H1 (cell line): Measurements from ENCODE around the gene C1orf210. TPM values are rescaled to one million over a fixed set of nuclear protein-coding genes. Genes with fewer than 3 reads are reported as not detected.

Source experiments
- CTCF ChIA-PET: fragments of 300-600 bp; sonication (Branson Sonifier 250); formaldehyde crosslinking; loops from one replicate; lab custom pipeline; 2021; ENCODE audit not compliant: partially characterized antibody; lab: Charles Lee
- POLR2A ChIA-PET: fragments of 300-600 bp; sonication (Branson Sonifier 250); formaldehyde crosslinking; loops from one replicate; lab custom pipeline; 2021; ENCODE audit warnings: inconsistent platforms; ENCODE audit not compliant: partially characterized antibody; lab: Charles Lee
- DNase-seq, 2 experiments: peaks; one replicate each; pipeline versions ENCODE4 v3.0.0 to v3.0.0-alpha.2; 2010 to 2022; ENCODE audit warnings: low spot score in 2 of 2, low read depth in 1 of 2, mixed read lengths in 1 of 2
- FAIRE-seq: peaks from 2 replicates; lab custom pipeline; 2011; peaks lifted over from hg19 to GRCh38; lab: Jason Lieb, UNC
- H2AFZ ChIP-seq: 2 replicates; pipeline ENCODE4 v1.8.1; 2012; ENCODE audit warnings: low read length, inconsistent platforms
- H2AK5ac ChIP-seq: 2 replicates; pipeline ENCODE4 v1.6.1; 2013; ENCODE audit warnings: low read depth, low read length
- H2BK120ac ChIP-seq: replicated peaks from 2 replicates; pipeline ENCODE3; 2013; ENCODE audit warnings: low read depth, low read length, inconsistent platforms
- H2BK12ac ChIP-seq: 2 replicates; pipeline ENCODE4 v1.6.1; 2013; ENCODE audit warnings: low read depth, low read length
- H2BK15ac ChIP-seq: 2 replicates; pipeline ENCODE4 v1.6.1; 2013; ENCODE audit warnings: low read length
- H2BK20ac ChIP-seq: 2 replicates; pipeline ENCODE4 v1.6.1; 2013; ENCODE audit warnings: low read length
- H2BK5ac ChIP-seq: 2 replicates; pipeline ENCODE4 v1.6.1; 2013; ENCODE audit warnings: low read depth, low read length
- H3K14ac ChIP-seq: 2 replicates; pipeline ENCODE4 v1.6.1; 2013; ENCODE audit warnings: inconsistent platforms; ENCODE audit not compliant: insufficient read length
- H3K18ac ChIP-seq: 2 replicates; pipeline ENCODE4 v1.6.1; 2013; ENCODE audit warnings: low read length; ENCODE audit errors: extremely low read depth
- H3K23ac ChIP-seq: 2 replicates; pipeline ENCODE4 v1.6.1; 2013; ENCODE audit warnings: inconsistent platforms; ENCODE audit not compliant: insufficient read length
- H3K23me2 ChIP-seq: 2 replicates; pipeline ENCODE4 v1.6.1; 2013; ENCODE audit warnings: low read depth, low read length
- H3K27ac ChIP-seq: 2 replicates; pipeline ENCODE4 v1.6.1; 2011; ENCODE audit warnings: low read depth, low read length, inconsistent platforms
- H3K27me3 ChIP-seq, 4 experiments: replicated peaks in 1 of 4; 1 replicate in 1 of 4; 2 replicates in 3 of 4; pipeline versions ENCODE4 v1.6.1 to v1.8.1; 2011 to 2013; ENCODE audit warnings: low read length in 3 of 4, mild to moderate bottlenecking in 3 of 4, inconsistent platforms in 2 of 4, mixed read lengths in 2 of 4, moderate library complexity in 1 of 4; ENCODE audit not compliant: control insufficient read depth in 3 of 4, insufficient read depth in 3 of 4; ENCODE audit errors: extremely low read depth in 1 of 4
- H3K36me3 ChIP-seq, 4 experiments: 2 replicates each; pipeline versions ENCODE4 v1.6.1 to v1.8.1; 2011 to 2013; ENCODE audit warnings: mild to moderate bottlenecking in 4 of 4, low read length in 3 of 4, moderate library complexity in 2 of 4, control low read depth in 1 of 4, inconsistent platforms in 1 of 4; ENCODE audit not compliant: insufficient read depth in 4 of 4, control insufficient read depth in 2 of 4
- H3K4ac ChIP-seq: replicated peaks from 2 replicates; pipeline ENCODE3; 2013; ENCODE audit warnings: low read length, low read depth, mixed read lengths, inconsistent platforms; ENCODE audit not compliant: insufficient read length
- H3K4me1 ChIP-seq, 4 experiments: replicated peaks in 1 of 4; 1 replicate in 1 of 4; 2 replicates in 3 of 4; pipeline versions ENCODE4 v1.6.1 to v1.8.1; 2011 to 2013; ENCODE audit warnings: low read length in 3 of 4, inconsistent platforms in 2 of 4, mixed read lengths in 1 of 4; ENCODE audit not compliant: insufficient read depth in 4 of 4, control insufficient read depth in 3 of 4
- H3K4me2 ChIP-seq, 2 experiments: 2 replicates each; pipeline versions ENCODE4 v1.6.1 to v1.8.1; 2011 to 2013; ENCODE audit warnings: low read depth in 2 of 2, low read length in 2 of 2, control low read depth in 1 of 2, inconsistent platforms in 1 of 2, mild to moderate bottlenecking in 1 of 2; ENCODE audit not compliant: insufficient read depth in 1 of 2
- H3K4me3 ChIP-seq, 4 experiments: fragments of 200-600, 300-600 bp in 1 of 4; sonication (generic), shearing (Covaris generic), sonication (Bioruptor Twin) in 1 of 4; 2 replicates each; pipeline versions ENCODE4 v1.5.1 to v1.8.1; 2011 to 2016; ENCODE audit warnings: low read length in 4 of 4, low read depth in 3 of 4, control low read depth in 2 of 4, inconsistent platforms in 2 of 4, mild to moderate bottlenecking in 2 of 4, mixed read lengths in 1 of 4, moderate library complexity in 1 of 4; ENCODE audit not compliant: insufficient read depth in 2 of 4; ENCODE audit errors: extremely low read depth in 1 of 4
- H3K56ac ChIP-seq: replicated peaks from 2 replicates; pipeline ENCODE3; 2013; ENCODE audit warnings: low read depth, mild to moderate bottlenecking, mixed read lengths, low read length, inconsistent platforms; ENCODE audit not compliant: insufficient read length
- H3K79me1 ChIP-seq: 2 replicates; pipeline ENCODE4 v1.6.1; 2013; ENCODE audit warnings: low read depth, low read length, control low read depth
- H3K79me2 ChIP-seq, 2 experiments: 2 replicates each; pipeline versions ENCODE4 v1.6.1 to v1.8.1; 2012 to 2013; ENCODE audit warnings: low read length in 2 of 2, mild to moderate bottlenecking in 2 of 2, inconsistent platforms in 1 of 2; ENCODE audit not compliant: insufficient read depth in 2 of 2, control insufficient read depth in 1 of 2
- H3K9ac ChIP-seq, 4 experiments: replicated peaks in 1 of 4; 1 replicate in 1 of 4; 2 replicates in 3 of 4; pipeline versions ENCODE4 v1.6.1 to v1.8.1; 2011 to 2013; ENCODE audit warnings: low read depth in 3 of 4, low read length in 3 of 4, control low read depth in 2 of 4, mild to moderate bottlenecking in 2 of 4, moderate library complexity in 2 of 4, inconsistent platforms in 1 of 4; ENCODE audit errors: extremely low read depth in 1 of 4
- H3K9me3 ChIP-seq, 2 experiments: 2 replicates each; pipeline versions ENCODE4 v1.6.1 to v1.8.1; 2012 to 2013; ENCODE audit warnings: mild to moderate bottlenecking in 2 of 2, moderate library complexity in 2 of 2, control low read depth in 1 of 2, inconsistent platforms in 1 of 2, low read depth in 1 of 2, low read length in 1 of 2, mixed read lengths in 1 of 2; ENCODE audit not compliant: insufficient read depth in 2 of 2
- H4K20me1 ChIP-seq, 2 experiments: replicated peaks in 1 of 2; 2 replicates each; pipeline versions ENCODE3 to v1.8.1; 2011 to 2013; ENCODE audit warnings: inconsistent platforms in 2 of 2, low read length in 2 of 2, mild to moderate bottlenecking in 1 of 2; ENCODE audit not compliant: insufficient read depth in 2 of 2, control insufficient read depth in 1 of 2
- H4K5ac ChIP-seq: 2 replicates; pipeline ENCODE4 v1.6.1; 2013; ENCODE audit warnings: low read length, low read depth, mixed read lengths, inconsistent platforms; ENCODE audit not compliant: insufficient read length
- H4K8ac ChIP-seq: 2 replicates; pipeline ENCODE4 v1.8.0; 2013; ENCODE audit warnings: mild to moderate bottlenecking, moderate library complexity, low read length, inconsistent platforms; ENCODE audit not compliant: insufficient read depth; ENCODE audit errors: extremely low read depth
- H4K91ac ChIP-seq: replicated peaks from 2 replicates; pipeline ENCODE3; 2013; ENCODE audit warnings: low read length, mixed read lengths, inconsistent platforms; ENCODE audit not compliant: insufficient read length
- MAX ChIP-seq: IDR thresholded peaks from 2 replicates; pipeline ENCODE4 v1.6.1; 2012; ENCODE audit warnings: inconsistent platforms
- SP4 ChIP-seq: IDR thresholded peaks from 2 replicates; pipeline ENCODE4 v1.6.1; 2012; ENCODE audit warnings: low read length, inconsistent platforms
- SRF ChIP-seq: IDR thresholded peaks from 2 replicates; pipeline ENCODE4 v1.6.1; 2011; ENCODE audit warnings: mild to moderate bottlenecking, low read depth, low read length, moderate library complexity
- WGBS, 2 experiments: shearing (Covaris generic) in 1 of 2; methylation state at CpG; one replicate each; pipeline versions ENCODE4 v1.1.6 to v1.1.7; 2013 to 2015; ENCODE audit warnings: low lambda C conversion rate in 2 of 2, mixed read lengths in 2 of 2, inconsistent platforms in 1 of 2, low coverage in 1 of 2, missing lambda C conversion rate in 1 of 2; ENCODE audit not compliant: insufficient replicate concordance in 2 of 2, insufficient coverage in 1 of 2, insufficient read length in 1 of 2; ENCODE audit errors: extremely low coverage in 1 of 2, missing lambda C conversion rate in 1 of 2; 5-methylcytosine and 5-hydroxymethylcytosine counted together
- polyA plus RNA-seq, 7 experiments: library from polyadenylated mRNA; depleted of rRNA in 3 of 7; stranded (reverse) in 5 of 7; unstranded in 2 of 7; fragments of >200 nt in 5 of 7; fragments of 200-250 nt in 2 of 7; gene quantifications; 1 replicate in 5 of 7; 2 replicates in 1 of 7; 4 replicates in 1 of 7; pipeline versions ENCODE4 v1.2.1 to v1.2.3, GENCODE V29; 2011 to 2013; ENCODE audit warnings: missing spikeins in 2 of 7, mixed read lengths in 2 of 7
- total RNA-seq: library from RNA; stranded (reverse); fragmentation: NEBNext Ultra II Directional; extraction: Animal tissue kit (Norgen Biotek cat#: 25700); gene quantifications from 2 replicates; pipeline ENCODE4 v1.2.1, GENCODE V29; 2021

Gene C1orf210
- total and polyA plus RNA-seq, 2 of the 8 experiments (the other 6 are each of a cell fraction or from before 2014, with no cell fraction given) = 12.0 to 27.9 TPM

- no peak overlapping the region for H3K27ac ChIP-seq
- H3K14ac ChIP-seq = no peak overlapping the region
- no peak for FAIRE-seq
- no peaks in the 10 kb centered on the region for H4K20me1 ChIP-seq
- no peak overlapping the region for H2BK12ac ChIP-seq
- no peak overlapping the region for H2BK20ac ChIP-seq
- POLR2A ChIA-PET = no interaction called here
- H3K18ac ChIP-seq = no peak overlapping the region
- H2AFZ ChIP-seq = no peak overlapping the region
- no peaks in the 10 kb centered on the region for H3K79me2 ChIP-seq
- H4K8ac ChIP-seq = no peak overlapping the region
- no peaks in the 10 kb centered on the region for H3K23me2 ChIP-seq
- no peak overlapping the region for H3K56ac ChIP-seq
- H4K5ac ChIP-seq = no peak overlapping the region
- H2BK15ac ChIP-seq = no peak overlapping the region
- H3K4me2 ChIP-seq = no peak overlapping the region
- CTCF ChIA-PET = interaction anchor here (0.8 kb wide), 1 partner anchor 20 kb away, joined by 3 read pairs; no protein-coding TSS in a partner anchor
- no peak overlapping the region for H2AK5ac ChIP-seq
- H3K4ac ChIP-seq = no peak overlapping the region
- no peaks in the 10 kb centered on the region for H3K79me1 ChIP-seq
- no peaks in the 10 kb centered on the region for H3K27me3 ChIP-seq
- H3K9ac ChIP-seq = no peak overlapping the region
- H3K23ac ChIP-seq = no peak overlapping the region
- H3K4me1 ChIP-seq = no peaks in the 10 kb centered on the region
- H3K4me3 ChIP-seq = no peak overlapping the region
- H2BK5ac ChIP-seq = no peak overlapping the region
- H4K91ac ChIP-seq = no peak overlapping the region
- 86% methylated on average over 6 of the region's 6 CpGs; no CpG with 5 or more reads in 1 of the 2 experiments for WGBS, 2 experiments
- TF ChIP-seq MAX = no peak
- TF ChIP-seq SRF = no peak
- no peak for TF ChIP-seq SP4
- H3K9me3 ChIP-seq = peaks cover 23 to 45% of the 10 kb centered on the region in 2 experiments
- no peaks in the 10 kb centered on the region for H3K36me3 ChIP-seq
- DNase-seq = no peak
- H2BK120ac ChIP-seq = no peak overlapping the region
Measured at GRCh38 chr1:43247256-43247921, 38.0 kb downstream of the C1orf210 start.
